Measurements from ENCODE around the gene APBA1.

DNA sequence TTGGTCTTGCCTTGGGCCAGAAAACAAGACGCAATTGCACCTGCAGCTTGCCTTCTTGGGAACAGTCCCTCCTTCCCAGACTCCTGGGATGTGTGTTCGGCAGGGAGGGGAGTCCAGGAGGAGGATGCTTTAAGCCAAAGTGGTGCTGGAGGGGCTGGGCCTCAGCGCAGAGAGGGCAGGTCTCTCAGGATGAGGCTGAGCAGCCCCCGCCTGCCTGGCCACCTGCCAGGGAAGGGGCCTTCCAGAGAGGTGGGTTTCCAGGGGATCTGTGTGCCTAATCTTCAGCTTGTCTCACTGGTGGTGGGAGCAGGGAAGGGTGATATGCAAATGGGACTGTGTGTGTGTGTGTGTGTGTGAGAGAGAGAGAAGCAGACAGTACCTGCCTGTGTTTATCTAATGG is 242.0 kb downstream of the APBA1 start:
- TF ChIP-seq, protein P1, sequence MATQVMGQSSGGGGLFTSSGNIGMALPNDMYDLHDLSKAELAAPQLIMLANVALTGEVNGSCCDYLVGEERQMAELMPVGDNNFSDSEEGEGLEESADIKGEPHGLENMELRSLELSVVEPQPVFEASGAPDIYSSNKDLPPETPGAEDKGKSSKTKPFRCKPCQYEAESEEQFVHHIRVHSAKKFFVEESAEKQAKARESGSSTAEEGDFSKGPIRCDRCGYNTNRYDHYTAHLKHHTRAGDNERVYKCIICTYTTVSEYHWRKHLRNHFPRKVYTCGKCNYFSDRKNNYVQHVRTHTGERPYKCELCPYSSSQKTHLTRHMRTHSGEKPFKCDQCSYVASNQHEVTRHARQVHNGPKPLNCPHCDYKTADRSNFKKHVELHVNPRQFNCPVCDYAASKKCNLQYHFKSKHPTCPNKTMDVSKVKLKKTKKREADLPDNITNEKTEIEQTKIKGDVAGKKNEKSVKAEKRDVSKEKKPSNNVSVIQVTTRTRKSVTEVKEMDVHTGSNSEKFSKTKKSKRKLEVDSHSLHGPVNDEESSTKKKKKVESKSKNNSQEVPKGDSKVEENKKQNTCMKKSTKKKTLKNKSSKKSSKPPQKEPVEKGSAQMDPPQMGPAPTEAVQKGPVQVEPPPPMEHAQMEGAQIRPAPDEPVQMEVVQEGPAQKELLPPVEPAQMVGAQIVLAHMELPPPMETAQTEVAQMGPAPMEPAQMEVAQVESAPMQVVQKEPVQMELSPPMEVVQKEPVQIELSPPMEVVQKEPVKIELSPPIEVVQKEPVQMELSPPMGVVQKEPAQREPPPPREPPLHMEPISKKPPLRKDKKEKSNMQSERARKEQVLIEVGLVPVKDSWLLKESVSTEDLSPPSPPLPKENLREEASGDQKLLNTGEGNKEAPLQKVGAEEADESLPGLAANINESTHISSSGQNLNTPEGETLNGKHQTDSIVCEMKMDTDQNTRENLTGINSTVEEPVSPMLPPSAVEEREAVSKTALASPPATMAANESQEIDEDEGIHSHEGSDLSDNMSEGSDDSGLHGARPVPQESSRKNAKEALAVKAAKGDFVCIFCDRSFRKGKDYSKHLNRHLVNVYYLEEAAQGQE (IDR thresholded peaks at IDR 0.05; ENCODE audit: insufficient read depth in 1 of 2, low read depth in 2 of 2, low read length in 1 of 2), result no peak
- TF ChIP-seq, protein P2, sequence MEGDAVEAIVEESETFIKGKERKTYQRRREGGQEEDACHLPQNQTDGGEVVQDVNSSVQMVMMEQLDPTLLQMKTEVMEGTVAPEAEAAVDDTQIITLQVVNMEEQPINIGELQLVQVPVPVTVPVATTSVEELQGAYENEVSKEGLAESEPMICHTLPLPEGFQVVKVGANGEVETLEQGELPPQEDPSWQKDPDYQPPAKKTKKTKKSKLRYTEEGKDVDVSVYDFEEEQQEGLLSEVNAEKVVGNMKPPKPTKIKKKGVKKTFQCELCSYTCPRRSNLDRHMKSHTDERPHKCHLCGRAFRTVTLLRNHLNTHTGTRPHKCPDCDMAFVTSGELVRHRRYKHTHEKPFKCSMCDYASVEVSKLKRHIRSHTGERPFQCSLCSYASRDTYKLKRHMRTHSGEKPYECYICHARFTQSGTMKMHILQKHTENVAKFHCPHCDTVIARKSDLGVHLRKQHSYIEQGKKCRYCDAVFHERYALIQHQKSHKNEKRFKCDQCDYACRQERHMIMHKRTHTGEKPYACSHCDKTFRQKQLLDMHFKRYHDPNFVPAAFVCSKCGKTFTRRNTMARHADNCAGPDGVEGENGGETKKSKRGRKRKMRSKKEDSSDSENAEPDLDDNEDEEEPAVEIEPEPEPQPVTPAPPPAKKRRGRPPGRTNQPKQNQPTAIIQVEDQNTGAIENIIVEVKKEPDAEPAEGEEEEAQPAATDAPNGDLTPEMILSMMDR (IDR thresholded peaks at IDR 0.05), result no peak
- TF ChIP-seq POLR2AphosphoS5 (IDR thresholded peaks at IDR 0.05; ENCODE audit: low read depth, low read length) (no peak), SIN3A (IDR thresholded peaks at IDR 0.05; ENCODE audit: borderline replicate concordance, insufficient read depth, low read depth, low read length) (no peak)
